Measurements from ENCODE around the gene PITX1.

DNA sequence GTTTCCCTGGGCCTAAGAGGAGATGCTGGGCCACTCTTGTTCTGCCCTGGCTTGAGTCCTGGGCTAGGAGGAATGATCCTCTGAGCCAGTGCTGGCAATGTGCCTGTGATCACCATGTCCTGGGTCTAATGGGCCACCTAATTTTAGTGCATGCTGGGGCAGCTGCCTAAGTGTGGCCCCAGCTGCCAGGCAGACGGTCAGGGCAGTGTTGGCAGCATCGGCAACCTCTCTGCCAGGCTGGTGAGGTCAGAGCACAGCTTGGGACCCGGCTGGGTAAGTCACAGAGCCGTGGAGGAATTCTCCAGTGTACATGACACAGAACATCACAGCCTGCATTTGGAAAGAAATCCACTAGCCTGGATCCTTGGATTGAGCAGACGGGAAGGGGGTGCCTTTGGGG, 21.4 kb upstream of the PITX1 start:
- TF ChIP-seq EZH2phosphoT487 (IDR thresholded peaks at IDR 0.05; ENCODE audit: insufficient read depth, low read depth): no peak
- TF ChIP-seq EZH2 (IDR thresholded peaks at IDR 0.05; ENCODE audit: insufficient read depth, poor library complexity, severe bottlenecking): no peak
